ENCODE results near the gene MYL11.

DNA sequence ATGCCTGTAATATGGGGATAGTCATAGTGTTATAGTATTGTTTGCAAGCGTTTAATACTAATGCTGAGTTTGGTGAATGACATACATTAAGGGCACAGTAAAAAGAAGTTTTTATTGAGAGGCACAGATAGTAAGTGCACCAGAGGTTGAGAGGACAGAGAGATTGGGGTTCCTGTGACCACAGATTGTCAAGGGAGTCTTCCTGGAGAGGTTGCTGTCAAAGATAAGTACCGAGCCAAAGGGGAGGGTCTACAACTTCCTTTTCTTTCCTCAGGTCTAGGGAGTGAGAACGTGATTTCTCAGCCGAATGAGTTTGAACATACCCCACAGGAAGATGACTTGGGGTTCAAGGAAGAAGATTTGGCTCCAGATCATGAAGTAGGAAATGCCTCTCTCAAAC, 22.5 kb downstream of the MYL11 start:
- TF ChIP-seq, protein P1, sequence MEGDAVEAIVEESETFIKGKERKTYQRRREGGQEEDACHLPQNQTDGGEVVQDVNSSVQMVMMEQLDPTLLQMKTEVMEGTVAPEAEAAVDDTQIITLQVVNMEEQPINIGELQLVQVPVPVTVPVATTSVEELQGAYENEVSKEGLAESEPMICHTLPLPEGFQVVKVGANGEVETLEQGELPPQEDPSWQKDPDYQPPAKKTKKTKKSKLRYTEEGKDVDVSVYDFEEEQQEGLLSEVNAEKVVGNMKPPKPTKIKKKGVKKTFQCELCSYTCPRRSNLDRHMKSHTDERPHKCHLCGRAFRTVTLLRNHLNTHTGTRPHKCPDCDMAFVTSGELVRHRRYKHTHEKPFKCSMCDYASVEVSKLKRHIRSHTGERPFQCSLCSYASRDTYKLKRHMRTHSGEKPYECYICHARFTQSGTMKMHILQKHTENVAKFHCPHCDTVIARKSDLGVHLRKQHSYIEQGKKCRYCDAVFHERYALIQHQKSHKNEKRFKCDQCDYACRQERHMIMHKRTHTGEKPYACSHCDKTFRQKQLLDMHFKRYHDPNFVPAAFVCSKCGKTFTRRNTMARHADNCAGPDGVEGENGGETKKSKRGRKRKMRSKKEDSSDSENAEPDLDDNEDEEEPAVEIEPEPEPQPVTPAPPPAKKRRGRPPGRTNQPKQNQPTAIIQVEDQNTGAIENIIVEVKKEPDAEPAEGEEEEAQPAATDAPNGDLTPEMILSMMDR (IDR thresholded peaks at IDR 0.05): no peak
- no peak for TF ChIP-seq POLR2AphosphoS5 (IDR thresholded peaks at IDR 0.05)
- TF ChIP-seq POLR2A (IDR thresholded peaks at IDR 0.05): no peak

Measured in prostate gland (tissue), 2 donors.